Fibroblast of lung (primary cell): Measurements from ENCODE around the gene AKAP13.

Experiments used
- CTCF ChIP-seq, 2 donors: IDR thresholded peaks in 1 of 2; conservative IDR thresholded peaks in 1 of 2; 1 replicate in 1 of 2; 2 replicates in 1 of 2; pipeline ENCODE4 v1.5.1; 2011 to 2012; ENCODE audit warnings: low read length in 2 of 2, control low read depth in 1 of 2, inconsistent platforms in 1 of 2, low read depth in 1 of 2, mild to moderate bottlenecking in 1 of 2
- EZH2 ChIP-seq: IDR thresholded peaks from 2 replicates; pipeline ENCODE4 v1.5.1; 2012; ENCODE audit warnings: low read length, control low read depth, mild to moderate bottlenecking; ENCODE audit errors: missing control alignments

GRCh38 chr15:85751291-85752123 lies 371.1 kb downstream of the AKAP13 start:
- TF ChIP-seq CTCF (conservative IDR thresholded peaks at IDR 0.05 in 1 of 2, IDR thresholded peaks at IDR 0.05 in 1 of 2; ENCODE audit: low read depth in 1 of 2, low read length in 2 of 2) (no peak), EZH2 (no peak)
